Bronchial smooth muscle cell (primary cell): ENCODE measurements around the gene CYSTM1. TPM values are rescaled to one million over a fixed set of nuclear protein-coding genes. Genes with fewer than 3 reads are reported as not detected.

Experiments used
- total RNA-seq: library from RNA; depleted of rRNA; stranded (reverse); fragments of >200 nt; gene quantifications from 2 replicates; pipeline ENCODE4 v1.2.1, GENCODE V29; 2014

Gene CYSTM1, protein sequence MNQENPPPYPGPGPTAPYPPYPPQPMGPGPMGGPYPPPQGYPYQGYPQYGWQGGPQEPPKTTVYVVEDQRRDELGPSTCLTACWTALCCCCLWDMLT
- total RNA-seq: 13.0 and 14.5 TPM in 2 replicates

GRCh38 chr5:140174465-140175366 lies at the start of gene CYSTM1:
CYSTM1 (plus strand) TSS chr5:140175188; CDS start chr5:140194466, 19,278 bp downstream.

GRCh38 chr5:140125637-140126036 lies 49.4 kb upstream of the CYSTM1 start, which contains the start of gene IGIP:
IGIP (plus strand) TSS chr5:140125937; CDS start chr5:140128477, 2,540 bp downstream.

Other genes starting within 250 kb of the CYSTM1 start
- gene NRG2, start 131.9 kb upstream of the CYSTM1 start, total RNA-seq: 0.32 and 0.60 TPM in 2 replicates
- gene PURA, start 61.1 kb upstream of the CYSTM1 start, total RNA-seq: 18.4 and 30.7 TPM in 2 replicates
- 9.1 and 10.3 TPM in 2 replicates for gene IGIP, start 49.3 kb upstream of the CYSTM1 start, total RNA-seq
- gene PFDN1, start 127.9 kb downstream of the CYSTM1 start, total RNA-seq: 21.9 and 30.7 TPM in 2 replicates
- gene HBEGF, start 171.4 kb downstream of the CYSTM1 start, total RNA-seq: 0.47 and 0.52 TPM in 2 replicates
- gene SLC4A9, start 185.0 kb downstream of the CYSTM1 start, total RNA-seq: not detected in 2 replicates
- 53.4 and 55.2 TPM in 2 replicates for gene ANKHD1, start 226.6 kb downstream of the CYSTM1 start, total RNA-seq